ENCODE measurements around the gene ELOB.

Gene ELOB

DNA sequence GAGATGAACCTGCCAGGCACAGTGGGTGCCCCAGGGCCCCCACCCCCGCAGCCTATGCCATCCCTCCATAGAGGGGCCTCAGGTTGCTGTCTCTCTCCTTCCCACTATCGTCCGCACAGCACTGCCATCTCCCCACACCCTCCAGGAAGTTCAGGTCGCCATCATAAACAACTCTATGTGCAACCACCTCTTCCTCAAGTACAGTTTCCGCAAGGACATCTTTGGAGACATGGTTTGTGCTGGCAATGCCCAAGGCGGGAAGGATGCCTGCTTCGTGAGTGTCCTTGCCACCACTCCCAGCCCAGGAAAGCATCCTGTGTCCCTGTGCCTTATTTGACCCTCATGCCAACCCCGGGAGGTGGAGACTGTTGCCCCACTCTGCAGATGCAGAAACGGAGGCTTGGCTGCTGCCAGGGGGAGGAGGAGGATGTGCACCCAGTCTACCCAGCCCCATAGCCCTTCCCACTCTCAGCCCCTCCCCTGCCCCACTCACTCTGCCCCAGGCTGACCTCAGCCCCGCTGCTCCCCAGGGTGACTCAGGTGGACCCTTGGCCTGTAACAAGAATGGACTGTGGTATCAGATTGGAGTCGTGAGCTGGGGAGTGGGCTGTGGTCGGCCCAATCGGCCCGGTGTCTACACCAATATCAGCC, 43.9 kb upstream of the ELOB start:
- H3K27ac ChIP-seq, result no peak overlapping the region
- TF ChIP-seq CTCF (IDR thresholded peaks at IDR 0.05), result no peak
- TF ChIP-seq ZFX (IDR thresholded peaks at IDR 0.05; ENCODE audit: borderline replicate concordance), result no peak

DNA sequence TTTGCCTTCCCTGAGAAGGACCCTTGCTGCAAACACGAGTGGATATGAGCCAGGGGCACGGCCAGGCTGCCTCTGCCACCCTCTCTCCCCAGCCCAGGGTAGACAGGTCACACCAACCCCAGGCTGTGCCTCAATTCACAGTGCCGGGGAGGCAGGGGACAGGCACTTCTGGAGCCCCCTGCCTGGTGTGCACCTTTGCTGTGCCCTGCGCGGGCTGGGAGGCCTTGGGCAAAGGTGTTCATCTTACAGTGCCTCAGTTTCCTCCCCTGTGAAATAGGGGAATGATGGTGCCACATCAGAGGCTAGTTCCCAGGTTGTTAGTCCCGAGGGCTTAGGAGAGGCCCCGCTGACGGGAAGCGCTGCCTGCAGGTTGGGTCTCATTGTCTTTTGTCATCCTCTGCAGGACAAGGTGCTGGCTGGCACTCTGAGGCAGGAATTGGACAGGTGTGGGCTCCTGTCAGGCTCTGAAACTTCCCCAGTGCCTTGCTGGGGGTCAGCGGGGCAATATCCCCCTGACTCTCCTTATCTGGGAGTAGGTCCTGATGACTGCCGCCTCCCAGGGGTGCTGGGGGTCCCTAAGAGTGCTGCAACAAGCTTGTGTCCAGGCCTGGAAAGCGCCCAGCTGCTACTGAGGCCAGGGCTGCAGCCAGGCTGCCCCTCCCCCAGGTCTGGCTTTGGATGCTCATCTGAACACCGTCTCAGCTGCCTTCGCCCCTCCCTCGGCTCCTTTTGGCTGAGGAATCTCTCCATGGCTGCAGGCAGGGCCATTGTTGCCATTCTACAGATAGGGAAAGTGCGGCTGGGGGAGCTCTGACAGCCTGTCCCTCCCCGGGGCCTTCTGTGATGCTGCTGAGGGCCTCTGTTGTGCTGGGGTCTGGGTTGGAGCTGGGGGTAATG, 43.1 kb upstream of the ELOB start:
- TF ChIP-seq ZFX (IDR thresholded peaks at IDR 0.05; ENCODE audit: borderline replicate concordance) (no peak), CTCF (IDR thresholded peaks at IDR 0.05) (no peak)
- H3K27ac ChIP-seq, result no peak overlapping the region

DNA sequence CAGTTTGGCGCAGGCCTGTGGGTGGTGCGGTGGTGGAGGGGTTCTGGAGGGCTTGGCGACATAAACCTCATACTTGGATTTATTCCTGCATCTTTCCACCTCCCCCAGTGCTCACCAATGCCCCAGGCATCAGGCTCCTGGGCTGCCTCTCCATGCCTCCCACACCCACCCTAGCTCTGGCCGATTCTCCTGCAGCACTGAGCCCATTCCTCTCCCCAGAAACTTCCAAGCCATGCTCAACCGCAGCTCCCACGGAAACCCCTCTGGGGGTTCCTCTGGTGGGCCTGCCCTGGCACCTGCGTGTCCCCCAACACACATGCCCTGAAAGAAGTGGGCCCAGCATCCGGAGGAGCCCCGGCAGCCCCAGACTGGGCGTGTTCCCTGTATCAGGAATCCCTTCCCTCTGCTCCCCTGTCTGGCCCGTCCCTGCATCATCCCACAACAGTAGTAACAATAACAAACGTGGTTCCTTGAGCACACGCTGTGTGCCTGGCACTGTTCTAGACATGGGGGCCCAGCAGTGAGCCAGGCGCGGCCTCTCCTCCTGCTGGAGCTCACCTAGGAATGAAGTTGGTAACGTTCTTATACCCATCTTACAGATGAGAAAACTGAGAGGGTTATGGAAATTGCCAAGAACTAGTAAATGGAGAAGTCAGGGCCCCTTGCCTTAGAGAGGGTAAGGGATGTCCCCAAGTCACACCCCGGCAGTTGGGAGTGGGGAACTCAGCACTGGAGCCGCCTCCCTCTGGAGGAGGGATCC, 42.3 kb upstream of the ELOB start:
- TF ChIP-seq ZFX (IDR thresholded peaks at IDR 0.05; ENCODE audit: borderline replicate concordance) (no peak), CTCF (IDR thresholded peaks at IDR 0.05) (no peak)
- no peak overlapping the region for H3K27ac ChIP-seq

- H3K27ac ChIP-seq, result peak overlapping the region; percentile 22; the same call in 1 of the 2 replicates
- TF ChIP-seq ZFX (IDR thresholded peaks at IDR 0.05; ENCODE audit: borderline replicate concordance), result no peak
- no peak for TF ChIP-seq CTCF (IDR thresholded peaks at IDR 0.05)
Measured at GRCh38 chr16:2818272-2818876, 41.3 kb upstream of the ELOB start.

- peak overlapping the region; percentile 22 for H3K27ac ChIP-seq
- TF ChIP-seq CTCF (IDR thresholded peaks at IDR 0.05), result peak; percentile 34
- TF ChIP-seq ZFX (IDR thresholded peaks at IDR 0.05; ENCODE audit: borderline replicate concordance), result no peak
Measured at GRCh38 chr16:2817340-2818271, 40.5 kb upstream of the ELOB start.

- peak; percentile 73 for TF ChIP-seq CTCF (IDR thresholded peaks at IDR 0.05)
- no peak for TF ChIP-seq ZFX (IDR thresholded peaks at IDR 0.05; ENCODE audit: borderline replicate concordance)
- H3K27ac ChIP-seq, result peak within 1 kb of the TSS; percentile 22
Measured at GRCh38 chr16:2816751-2817339, 39.8 kb upstream of the ELOB start, which contains the start of gene PRSS21. TSS of gene PRSS21 (plus strand) at chr16:2817237. CDS start at chr16:2817269, 32 bp downstream.

All from 22Rv1 (cell line).